Islet precursor cell (in vitro differentiated cells): ENCODE results near the gene BAHD1.
A peak's percentile ranks its signal among the peaks of the same experiment; 100 is the strongest.

Experiments used
- DNase-seq: peaks from one replicate; pipeline ENCODE4 v3.0.0-alpha.2; 2018

Gene BAHD1

DNA sequence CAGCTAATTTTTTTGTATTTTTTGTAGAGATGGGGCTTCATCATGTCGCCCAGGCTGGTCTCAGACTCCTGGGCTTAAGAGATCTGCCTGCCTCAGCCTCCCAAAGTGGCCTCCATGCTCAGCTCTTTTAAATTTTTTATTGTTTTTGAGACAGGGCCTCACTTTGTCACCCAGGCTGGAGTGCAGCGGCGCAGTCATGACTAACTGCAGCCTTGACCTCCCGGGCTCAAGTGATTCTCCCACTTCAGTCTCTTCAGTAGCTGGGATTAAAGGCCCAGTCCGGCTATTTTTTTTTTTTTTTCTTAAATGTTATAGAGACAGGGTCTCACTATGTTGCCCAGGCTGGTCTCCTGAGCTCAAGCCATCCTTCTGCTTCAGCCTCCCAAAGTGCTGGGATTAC, 15.1 kb upstream of the BAHD1 start:
- no peak for DNase-seq

- no peak for DNase-seq
These were observed 13.6 kb upstream of the BAHD1 start for GRCh38 chr15:40427188-40427587.

DNA sequence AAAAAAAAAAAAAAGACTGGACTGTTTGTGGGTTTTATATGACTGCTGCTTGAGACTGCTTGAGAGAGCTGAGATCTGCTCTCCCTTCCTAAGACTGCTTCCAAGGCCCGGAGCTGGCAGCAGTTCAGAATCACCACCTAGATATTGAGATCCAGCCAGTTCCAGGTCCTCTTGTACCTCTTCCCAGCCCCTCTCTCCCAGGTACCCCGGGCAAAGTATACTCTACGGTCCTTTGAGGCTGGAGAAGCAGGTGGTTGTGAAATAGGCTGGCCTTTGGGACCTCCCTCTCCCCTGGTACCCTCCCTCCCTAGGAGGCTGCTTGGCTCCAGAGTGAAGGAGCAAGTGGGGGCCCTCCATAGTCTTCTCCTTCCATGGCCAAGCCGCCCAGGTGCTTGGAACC, 12.6 kb upstream of the BAHD1 start:
- no peak for DNase-seq

GRCh38 chr15:40429068-40429710, 11.6 kb upstream of the BAHD1 start:
- no peak for DNase-seq

GRCh38 chr15:40430271-40430805, 10.4 kb upstream of the BAHD1 start:
- peak; percentile 82 for DNase-seq

DNA sequence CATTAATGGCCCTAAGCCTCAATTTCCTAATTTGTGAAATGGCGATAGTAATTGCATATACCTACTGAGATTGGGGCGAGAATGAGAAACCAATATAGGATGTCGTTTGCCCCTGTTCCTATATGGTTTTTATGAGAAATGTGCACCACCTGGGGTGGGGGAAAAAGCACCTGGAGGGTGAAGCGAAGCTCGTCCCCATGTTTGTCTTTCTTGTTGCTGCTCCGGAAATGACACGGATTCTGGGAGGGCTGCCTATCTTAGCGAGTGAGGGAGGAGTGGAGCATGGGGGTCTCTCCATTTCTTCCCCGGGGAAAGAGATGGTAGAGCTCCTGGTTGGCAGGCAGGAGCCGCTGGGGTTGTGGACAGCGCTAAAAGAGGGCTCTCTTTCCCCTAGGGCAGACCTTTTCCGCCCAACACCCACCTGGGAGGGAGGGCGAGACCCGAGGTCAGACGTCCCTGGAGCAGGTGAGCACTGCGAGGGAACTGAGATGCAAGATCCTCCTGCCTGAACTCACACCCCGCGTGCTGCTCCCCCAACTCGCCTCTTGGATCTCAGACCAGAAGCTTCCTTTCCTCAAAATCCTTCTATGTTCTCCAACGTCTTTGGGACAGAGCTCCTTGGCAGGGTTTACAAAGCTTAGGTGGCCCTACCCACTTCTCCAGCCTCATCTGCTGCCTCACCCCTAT, 5.6 kb upstream of the BAHD1 start:
- no peak for DNase-seq

DNA sequence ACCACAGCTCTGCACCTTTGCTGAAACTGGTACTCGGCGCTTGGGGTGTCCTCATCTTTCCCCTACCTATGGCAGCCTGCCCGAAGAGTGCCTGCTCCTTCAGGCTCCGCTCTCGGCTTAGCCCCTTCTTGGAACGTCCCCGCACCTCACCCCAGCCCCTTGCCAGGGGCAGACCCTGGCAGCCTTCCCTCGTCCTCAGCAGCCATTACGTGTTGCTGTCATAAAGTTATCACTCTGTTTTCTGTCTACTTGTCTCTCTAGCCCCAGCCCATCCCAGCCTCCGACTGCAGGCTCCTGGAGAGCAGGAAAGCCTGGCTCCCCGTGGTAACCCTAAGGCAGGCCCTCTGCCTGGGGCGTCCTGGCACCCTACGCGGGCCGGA, 5.1 kb upstream of the BAHD1 start:
- DNase-seq, result no peak

GRCh38 chr15:40436116-40436891, 4.4 kb upstream of the BAHD1 start:
- DNase-seq, result no peak

GRCh38 chr15:40436892-40437751, 3.6 kb upstream of the BAHD1 start:
- DNase-seq, result no peak

DNA sequence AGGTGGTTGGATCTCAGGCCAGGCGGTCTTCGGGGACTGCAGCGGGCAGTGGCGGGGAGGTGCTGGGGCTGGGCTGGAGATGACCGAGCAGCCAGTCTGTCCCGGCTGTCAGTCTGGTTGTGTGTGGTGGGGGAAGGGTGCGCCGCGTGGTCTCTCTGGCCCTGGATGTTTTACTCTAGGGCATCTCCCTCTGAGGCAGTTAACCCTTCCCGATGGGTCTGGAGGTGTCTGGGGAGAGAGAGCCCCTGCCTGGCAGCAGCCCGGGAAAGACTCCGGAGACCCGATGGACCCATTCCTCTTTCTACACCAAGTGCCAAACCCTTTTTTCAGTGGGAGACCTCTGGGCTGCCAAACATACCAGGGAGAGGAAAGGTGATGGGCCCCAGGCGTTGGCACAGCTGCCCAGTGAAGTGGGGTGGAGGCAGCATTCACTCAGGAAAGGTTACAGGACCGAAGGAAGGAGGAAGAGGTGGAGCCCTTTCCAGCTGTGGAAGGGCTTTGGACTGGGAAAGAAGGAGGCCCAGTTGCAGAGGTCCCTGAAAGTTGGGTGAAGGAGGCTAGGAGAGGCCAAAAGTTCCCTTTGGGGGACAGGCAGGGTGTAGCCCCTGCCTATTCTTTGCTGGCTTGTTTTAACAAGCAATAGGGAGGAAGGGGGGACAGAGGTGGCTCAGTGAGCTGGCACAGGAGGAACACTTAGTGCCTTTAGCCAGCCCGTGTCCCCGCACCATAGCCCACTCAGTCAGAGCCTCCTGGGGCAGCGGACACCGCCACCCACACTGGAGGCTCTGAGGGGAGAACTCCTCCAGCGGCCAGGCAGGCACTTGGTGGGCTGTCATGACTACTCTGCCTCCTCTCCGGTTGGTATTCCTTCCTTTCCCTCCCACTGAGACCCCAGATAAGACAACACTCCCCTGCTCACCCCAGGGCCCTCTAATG, 2.7 kb upstream of the BAHD1 start:
- no peak for DNase-seq

DNA sequence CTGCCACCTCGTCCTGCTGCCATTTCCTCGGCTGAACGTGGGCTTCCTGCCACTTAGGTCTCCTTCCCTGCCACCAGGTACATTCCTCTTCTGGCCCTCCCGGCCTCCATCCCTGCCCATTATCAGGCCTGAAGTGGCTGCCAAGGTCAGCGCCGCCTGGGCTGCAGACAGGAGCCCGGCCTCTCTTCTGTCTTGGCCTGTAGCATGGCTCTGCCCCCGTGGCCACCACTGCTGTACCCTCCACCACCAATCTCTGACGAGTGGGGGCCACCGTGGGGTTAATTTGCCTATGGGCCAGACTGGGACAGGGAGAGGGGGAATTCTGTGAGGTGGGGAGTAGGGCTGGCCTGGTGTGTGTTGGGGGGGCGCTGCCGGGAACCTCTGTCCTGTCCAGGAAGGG, 2.0 kb upstream of the BAHD1 start:
- no peak for DNase-seq

DNA sequence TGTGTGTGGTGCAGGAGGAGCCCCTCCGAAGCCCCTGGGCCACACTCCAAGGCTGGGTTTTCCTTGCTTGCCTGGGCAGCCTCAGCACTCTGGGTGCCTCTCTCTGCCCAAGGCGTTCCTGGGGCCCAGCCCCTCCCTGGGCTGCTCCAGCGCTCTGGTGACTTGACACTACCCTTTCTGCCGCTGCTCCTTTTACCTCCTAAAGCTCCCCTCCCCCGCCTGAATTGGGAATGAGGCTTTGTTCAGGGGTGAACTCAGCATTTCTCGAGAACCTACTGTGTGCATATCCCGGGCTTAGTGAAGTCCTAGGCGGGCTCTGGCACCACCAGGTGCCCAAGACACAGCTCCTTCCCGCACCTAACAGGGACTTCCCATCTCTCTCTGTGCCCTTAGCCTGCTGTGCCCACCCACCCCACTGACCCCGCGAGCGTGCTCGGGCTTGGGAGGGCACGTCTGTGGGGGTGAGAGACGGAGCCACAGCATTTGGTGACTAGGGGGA, 1.2 kb upstream of the BAHD1 start:
- DNase-seq, result peak; percentile 72

DNA sequence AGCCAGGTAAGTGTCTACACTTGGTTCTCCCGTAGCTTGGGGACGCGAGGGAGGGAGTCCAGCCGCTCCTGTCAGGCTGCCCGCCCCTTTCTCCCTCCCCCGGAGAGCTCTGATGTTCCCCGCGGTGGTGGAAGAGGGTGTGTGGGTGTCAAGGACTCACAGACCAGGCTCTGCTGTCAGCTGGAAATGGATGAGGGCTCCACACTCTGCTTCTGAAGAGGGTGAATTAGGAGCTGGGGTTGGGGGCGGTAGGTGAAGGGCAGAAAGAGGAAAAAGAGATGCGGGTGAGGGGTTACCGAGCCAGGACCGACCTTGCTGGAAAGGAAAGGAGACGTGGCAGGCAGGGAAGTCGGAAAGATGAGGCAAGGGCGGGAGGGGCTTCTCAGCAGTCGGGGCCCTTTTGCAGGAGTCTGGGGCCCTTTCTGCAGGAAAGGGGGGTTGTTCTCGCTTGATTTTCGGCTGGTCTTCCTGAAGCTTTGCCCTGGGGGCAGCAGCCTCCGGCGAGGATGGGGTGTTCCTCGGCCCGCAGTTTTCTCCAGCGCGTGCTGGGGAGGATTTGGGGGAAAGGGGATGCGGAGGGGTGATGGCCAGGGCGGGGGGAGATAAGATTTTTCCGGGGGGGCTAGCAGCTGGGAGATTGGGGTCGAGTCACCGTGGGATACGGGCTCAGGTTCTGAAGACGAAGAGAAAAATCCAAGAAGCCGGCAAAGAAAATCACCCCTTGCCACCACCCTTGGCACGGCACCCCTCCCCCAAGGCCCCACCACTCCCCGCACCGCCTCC, 602 bp upstream of the BAHD1 start:
- DNase-seq, result peak; percentile 83

- no peak for DNase-seq
These were observed 1.1 kb downstream of the BAHD1 start for GRCh38 chr15:40441565-40442531.

- DNase-seq, result no peak
These were observed 2.5 kb downstream of the BAHD1 start for GRCh38 chr15:40443255-40443654.

- DNase-seq, result no peak
These were observed 3.1 kb downstream of the BAHD1 start for GRCh38 chr15:40443846-40444245.

DNA sequence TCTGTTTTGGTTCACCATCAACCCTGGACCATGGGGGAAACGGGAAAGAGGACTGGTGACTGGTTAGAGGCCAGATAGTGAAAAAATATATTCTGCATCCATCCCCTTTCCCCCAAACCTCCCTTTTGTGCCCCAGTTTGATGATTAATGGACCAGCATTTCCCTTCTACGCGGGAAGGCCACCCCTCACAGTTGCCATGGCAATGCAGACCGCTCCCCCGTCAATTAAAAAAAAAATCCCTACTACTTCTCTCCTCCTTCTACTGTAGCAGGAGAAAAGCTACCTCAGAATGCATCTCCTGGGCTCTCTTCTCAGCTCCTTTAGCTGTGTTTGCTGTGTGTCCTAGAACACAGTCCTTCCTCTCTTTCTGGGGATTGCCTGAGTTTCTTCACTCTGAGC, 4.0 kb downstream of the BAHD1 start:
- no peak for DNase-seq

DNA sequence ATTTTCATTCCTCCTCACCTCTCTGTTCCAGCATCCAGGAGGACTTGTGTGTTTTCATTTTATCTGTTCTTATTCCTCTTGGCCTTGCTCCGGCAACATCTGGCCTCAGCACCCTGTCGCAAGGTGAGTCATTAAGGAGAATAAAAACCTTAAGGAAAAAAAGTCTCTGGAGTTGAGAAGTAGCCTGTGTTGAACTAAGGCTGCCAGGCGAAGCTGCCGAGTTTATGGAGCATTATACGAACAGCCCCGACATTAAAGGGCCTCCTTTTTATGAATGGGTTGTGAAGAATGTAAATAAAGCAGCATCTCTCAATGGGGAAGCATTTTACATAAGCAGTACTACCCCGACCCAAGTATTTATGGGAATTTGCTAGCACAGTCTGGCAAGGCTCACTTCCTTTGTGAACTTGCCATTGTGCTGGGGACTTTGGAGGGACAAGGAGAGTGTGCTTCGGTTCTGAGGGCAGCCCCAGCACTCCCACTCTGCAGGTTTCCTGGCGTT, 4.7 kb downstream of the BAHD1 start:
- no peak for DNase-seq

DNA sequence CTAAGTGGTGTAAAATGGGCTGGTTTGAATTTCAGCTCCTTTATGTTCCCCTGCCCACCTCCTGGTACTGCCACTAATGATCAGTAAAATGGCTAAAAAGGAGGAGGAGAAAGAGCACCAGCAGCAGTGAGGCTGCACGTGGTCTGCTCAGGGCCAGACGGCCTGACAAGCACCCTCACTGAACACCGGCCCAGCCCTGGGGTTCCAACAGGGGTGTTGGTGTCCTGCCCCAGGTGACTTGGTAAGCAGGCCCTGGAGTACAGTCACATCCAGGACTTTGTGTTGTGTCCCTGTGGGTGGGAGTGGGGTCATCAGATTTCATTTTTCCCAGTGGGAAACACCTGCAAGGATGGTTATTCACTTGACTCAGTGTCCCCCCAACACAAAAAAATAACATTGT, 5.4 kb downstream of the BAHD1 start:
- no peak for DNase-seq
